ENCODE measurements around the gene HOMER2.

GRCh38 chr15:82804575-82804949 lies 148.0 kb downstream of the HOMER2 start:
- TF ChIP-seq, protein P1, sequence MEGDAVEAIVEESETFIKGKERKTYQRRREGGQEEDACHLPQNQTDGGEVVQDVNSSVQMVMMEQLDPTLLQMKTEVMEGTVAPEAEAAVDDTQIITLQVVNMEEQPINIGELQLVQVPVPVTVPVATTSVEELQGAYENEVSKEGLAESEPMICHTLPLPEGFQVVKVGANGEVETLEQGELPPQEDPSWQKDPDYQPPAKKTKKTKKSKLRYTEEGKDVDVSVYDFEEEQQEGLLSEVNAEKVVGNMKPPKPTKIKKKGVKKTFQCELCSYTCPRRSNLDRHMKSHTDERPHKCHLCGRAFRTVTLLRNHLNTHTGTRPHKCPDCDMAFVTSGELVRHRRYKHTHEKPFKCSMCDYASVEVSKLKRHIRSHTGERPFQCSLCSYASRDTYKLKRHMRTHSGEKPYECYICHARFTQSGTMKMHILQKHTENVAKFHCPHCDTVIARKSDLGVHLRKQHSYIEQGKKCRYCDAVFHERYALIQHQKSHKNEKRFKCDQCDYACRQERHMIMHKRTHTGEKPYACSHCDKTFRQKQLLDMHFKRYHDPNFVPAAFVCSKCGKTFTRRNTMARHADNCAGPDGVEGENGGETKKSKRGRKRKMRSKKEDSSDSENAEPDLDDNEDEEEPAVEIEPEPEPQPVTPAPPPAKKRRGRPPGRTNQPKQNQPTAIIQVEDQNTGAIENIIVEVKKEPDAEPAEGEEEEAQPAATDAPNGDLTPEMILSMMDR (IDR thresholded peaks at IDR 0.05; ENCODE audit: borderline replicate concordance, extremely low read depth, low read length, poor library complexity, severe bottlenecking): no peak
- TF ChIP-seq EZH2 (IDR thresholded peaks at IDR 0.05; ENCODE audit: borderline replicate concordance, low read depth, low read length, severe bottlenecking): no peak

All from DND-41 (cell line).